PFSK-1 (cell line): ENCODE measurements around the gene PFDN4.

Source experiments
- FOXP2 ChIP-seq: optimal IDR thresholded peaks from 2 replicates; pipeline ENCODE3; 2011; ENCODE audit warnings: borderline replicate concordance, control low read depth, inconsistent platforms; ENCODE audit not compliant: insufficient read depth; ENCODE audit errors: extremely low read length, extremely low read depth
- POLR2AphosphoS5 ChIP-seq: IDR thresholded peaks from 2 replicates; pipeline ENCODE4 v1.6.1; 2012; ENCODE audit warnings: low read depth, mild to moderate bottlenecking, control low read depth, low read length, moderate library complexity
- REST ChIP-seq, 2 experiments: IDR thresholded peaks; 2 replicates each; pipeline versions ENCODE4 v1.6.1 to v1.8.0; 2011 to 2012; ENCODE audit warnings: low read depth in 2 of 2, low read length in 2 of 2, control low read depth in 1 of 2, inconsistent platforms in 1 of 2, mild to moderate bottlenecking in 1 of 2, moderate library complexity in 1 of 2; ENCODE audit not compliant: insufficient read depth in 1 of 2
- SIN3A ChIP-seq: IDR thresholded peaks from 2 replicates; pipeline ENCODE4 v1.6.1; 2012; ENCODE audit warnings: mild to moderate bottlenecking, low read length, moderate library complexity, borderline replicate concordance; ENCODE audit not compliant: insufficient read depth
- TAF1 ChIP-seq: IDR thresholded peaks from 2 replicates; pipeline ENCODE4 v1.6.1; 2012; ENCODE audit warnings: low read length, control low read depth, borderline replicate concordance; ENCODE audit not compliant: insufficient read depth

- TF ChIP-seq REST (IDR thresholded peaks at IDR 0.05; ENCODE audit: insufficient read depth in 1 of 2, low read depth in 2 of 2, low read length in 2 of 2) (no peak), POLR2AphosphoS5 (no peak), TAF1 (no peak), SIN3A (no peak), FOXP2 (no peak)
Measured at GRCh38 chr20:54205450-54205849, 2.4 kb upstream of the PFDN4 start.
